GM12865 (cell line): ENCODE data around the gene ATP6V1F.

Source experiments
- DNase-seq: peaks from one replicate; pipeline ENCODE4 v3.0.0; 2010; ENCODE audit warnings: low read depth
- H3K4me3 ChIP-seq: 2 replicates; pipeline ENCODE4 v1.5.1; 2011; ENCODE audit warnings: mild to moderate bottlenecking, low read depth, low read length, control low read depth
- TF ChIP-seq, protein P1 (sequence below): IDR thresholded peaks from 2 replicates; pipeline ENCODE4 v1.5.1; 2011; ENCODE audit warnings: low read length, control low read depth, low read depth, inconsistent platforms; ENCODE audit not compliant: insufficient read depth; ENCODE audit errors: missing control alignments

The ATP6V1F gene

DNA sequence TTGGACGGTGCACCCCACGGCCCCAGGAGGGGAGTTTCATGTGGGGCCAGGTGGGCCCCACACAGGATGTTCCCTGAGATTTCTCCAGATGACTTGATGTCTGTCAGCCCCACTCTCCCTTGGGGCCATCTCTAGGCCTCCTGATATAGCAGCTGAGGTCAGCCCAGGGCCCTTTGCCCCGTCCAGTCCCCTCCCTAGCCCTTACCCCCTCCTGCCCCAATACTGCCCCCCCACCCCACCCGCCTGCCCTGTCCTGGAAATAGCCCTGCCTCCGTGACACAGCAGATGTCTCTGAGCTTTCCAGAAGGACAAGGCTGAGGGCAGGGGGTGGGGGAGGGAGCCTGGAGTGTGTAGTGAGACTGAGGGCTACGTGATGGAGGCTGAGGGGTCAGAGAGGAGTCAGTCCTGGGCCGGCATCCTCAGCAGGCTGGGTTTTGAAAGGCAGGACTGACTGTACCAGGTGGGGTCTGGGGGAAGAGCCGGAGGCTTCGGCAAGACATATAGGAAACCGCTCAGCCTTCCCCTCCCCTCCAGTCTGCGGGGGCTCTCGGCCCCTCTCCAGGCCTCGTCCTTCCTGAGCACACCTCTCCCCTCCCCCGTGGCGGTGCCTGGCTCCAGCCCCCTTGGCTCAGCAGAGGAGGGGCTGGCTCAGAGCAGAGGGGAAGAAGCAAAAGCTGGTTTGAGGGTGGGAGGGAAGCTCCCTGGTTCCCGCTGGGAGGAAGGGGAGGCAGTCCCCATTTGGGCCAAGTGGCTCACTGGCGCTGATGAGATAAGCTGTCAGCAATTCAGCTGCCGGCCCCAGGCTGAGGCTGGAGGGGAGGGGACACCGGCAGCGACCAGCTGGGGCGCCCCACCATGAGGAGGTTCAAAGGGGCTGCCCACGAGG is 30.4 kb upstream of the ATP6V1F start:
- H3K4me3 ChIP-seq = no peak overlapping the region
- TF ChIP-seq, protein P1, sequence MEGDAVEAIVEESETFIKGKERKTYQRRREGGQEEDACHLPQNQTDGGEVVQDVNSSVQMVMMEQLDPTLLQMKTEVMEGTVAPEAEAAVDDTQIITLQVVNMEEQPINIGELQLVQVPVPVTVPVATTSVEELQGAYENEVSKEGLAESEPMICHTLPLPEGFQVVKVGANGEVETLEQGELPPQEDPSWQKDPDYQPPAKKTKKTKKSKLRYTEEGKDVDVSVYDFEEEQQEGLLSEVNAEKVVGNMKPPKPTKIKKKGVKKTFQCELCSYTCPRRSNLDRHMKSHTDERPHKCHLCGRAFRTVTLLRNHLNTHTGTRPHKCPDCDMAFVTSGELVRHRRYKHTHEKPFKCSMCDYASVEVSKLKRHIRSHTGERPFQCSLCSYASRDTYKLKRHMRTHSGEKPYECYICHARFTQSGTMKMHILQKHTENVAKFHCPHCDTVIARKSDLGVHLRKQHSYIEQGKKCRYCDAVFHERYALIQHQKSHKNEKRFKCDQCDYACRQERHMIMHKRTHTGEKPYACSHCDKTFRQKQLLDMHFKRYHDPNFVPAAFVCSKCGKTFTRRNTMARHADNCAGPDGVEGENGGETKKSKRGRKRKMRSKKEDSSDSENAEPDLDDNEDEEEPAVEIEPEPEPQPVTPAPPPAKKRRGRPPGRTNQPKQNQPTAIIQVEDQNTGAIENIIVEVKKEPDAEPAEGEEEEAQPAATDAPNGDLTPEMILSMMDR = no peak
- no peak for DNase-seq

DNA sequence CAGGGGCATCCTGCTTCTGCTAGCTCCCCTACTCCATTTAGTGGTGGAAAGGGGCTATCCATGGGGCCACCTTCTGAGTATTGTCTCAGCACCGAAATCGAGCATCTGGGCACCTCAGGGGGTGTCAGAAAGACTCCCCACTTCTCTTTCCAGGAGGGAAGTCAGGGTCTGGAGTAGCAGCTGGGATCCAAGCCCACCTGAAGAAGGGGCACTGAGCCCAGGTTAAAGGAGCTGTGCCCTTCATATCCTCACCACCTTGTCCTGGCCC is 29.8 kb upstream of the ATP6V1F start:
- H3K4me3 ChIP-seq = no peak overlapping the region
- TF ChIP-seq, protein P1 = no peak
- no peak for DNase-seq

DNA sequence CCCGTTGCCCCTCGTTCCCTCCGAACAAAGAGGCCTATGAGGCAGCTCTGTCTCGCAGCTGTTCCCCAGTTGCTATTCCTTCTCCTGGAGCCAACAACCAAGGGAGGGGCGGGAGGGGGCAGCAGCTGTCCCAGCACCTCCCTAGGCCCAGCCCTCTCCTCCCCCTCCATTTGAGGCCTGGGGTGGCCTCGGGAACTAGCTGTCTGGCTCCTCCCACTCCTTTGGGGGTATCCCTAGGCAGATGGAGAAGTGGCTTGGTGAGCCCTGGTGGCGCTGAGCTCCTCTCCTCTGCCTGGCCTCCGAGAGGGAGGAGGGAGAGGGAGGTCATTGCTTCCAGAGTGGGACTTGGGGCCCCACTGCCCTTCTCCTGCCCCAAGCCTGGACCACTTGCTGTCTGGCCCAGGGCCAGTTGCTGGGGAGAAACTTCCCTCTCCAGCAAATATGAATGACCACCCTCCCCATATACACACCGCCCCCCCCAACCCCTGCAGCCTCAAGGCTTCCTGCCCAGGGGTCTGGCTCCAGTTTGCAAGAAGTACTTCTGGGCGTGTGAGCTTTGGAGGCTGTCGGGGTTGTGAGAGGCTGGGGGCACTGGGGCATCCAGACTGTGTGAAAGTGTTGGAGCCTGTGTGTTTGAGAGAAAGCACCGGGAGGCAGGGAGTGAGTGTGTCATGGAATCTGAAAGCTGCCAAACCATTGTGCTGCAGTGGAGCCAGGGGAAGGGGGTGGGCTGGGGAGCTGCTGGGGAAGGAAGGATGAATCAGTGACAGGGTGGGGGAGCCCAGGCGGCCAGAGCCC is 29.3 kb upstream of the ATP6V1F start:
- H3K4me3 ChIP-seq = no peak overlapping the region
- TF ChIP-seq, protein P1 = no peak
- DNase-seq = no peak

DNA sequence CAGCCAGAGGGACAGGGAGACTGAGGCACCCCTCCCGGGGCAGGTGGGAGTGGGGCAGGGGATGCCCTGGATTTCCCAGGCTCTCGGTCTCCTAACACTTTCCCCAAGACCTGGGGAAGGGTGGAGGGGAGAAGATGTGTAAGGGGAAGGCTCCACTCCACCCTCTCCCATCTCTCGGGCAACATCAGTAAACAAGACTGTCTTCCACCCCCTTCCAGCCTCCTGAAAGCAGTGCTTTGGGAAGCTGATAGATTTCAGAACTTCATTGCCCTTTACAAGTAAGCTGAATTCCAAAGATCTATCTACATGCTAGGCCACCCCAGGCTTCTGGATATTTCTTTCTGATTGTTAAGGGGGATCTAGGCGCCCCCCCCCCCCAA is 28.7 kb upstream of the ATP6V1F start:
- no peak overlapping the region for H3K4me3 ChIP-seq
- TF ChIP-seq, protein P1 = no peak
- no peak for DNase-seq

DNA sequence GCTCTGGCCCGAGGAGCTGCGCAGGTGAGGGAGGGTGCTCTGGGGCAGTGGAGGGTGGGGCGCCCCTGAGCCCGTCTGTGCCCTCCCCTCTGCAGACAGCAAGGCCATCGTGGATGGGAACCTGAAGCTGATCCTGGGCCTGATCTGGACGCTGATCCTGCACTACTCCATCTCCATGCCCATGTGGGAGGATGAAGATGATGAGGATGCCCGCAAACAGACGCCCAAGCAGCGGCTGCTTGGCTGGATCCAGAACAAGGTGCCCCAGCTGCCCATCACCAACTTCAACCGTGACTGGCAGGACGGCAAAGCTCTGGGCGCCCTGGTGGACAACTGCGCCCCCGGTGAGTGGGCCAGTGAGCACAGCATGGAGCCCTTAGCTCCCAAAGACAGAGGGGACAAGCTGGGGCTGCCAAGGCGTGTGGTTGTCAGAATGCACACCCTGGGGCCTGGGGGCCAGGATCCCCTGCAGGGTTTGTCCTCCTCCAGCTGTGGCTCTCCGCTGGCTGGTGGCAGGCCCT is 27.4 kb upstream of the ATP6V1F start:
- TF ChIP-seq, protein P1 = no peak

DNA sequence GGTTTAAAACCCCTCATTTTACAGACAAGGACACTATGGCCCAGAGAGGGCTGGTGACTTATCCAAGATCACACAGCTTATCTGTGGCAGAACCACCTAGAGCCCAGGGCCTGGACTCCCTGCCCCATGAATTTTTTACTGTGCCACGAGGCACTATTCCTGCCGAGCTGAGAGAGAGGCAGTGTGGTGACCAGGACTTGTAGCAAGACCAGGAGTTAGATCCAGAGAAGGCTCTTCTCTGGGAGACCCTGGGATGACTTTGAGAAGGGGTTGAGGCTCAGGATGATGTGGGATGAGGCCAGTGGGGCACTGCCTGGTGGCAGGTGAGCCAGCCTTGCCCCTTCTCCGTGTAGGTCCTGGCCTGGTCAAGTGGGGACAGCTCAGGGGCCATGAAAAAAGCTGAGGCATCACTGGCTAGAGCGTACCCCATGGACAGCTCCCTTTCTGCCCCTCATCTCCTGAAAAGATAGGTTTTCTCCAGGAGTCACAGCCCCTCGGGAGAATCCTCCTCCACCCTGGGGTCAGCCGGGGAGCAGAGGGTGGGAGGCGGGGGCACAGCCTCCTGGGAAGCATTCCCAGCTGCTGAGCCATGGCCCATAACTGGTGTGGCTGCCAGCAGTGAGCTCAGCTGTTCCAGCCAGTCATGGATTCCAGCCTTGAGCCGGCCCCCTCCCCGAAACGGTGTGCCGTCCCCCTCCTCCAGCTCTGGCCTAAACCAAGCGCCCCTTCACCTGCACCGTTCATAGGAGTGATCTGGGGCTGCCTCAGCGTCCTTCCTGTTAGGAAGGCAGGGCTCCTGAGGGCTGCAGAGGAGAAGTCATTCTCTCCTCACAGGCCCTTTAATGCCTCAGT is 26.6 kb upstream of the ATP6V1F start:
- DNase-seq = no peak
- H3K4me3 ChIP-seq = no peak overlapping the region
- TF ChIP-seq, protein P1 = no peak

More for the DNA sequence above, 27.4 kb upstream of the ATP6V1F start:
- DNase-seq = no peak
- no peak overlapping the region for H3K4me3 ChIP-seq
